Lung (tissue), 12 donors: ENCODE data around the gene BMPR1B. TPM values are rescaled to one million over a fixed set of nuclear protein-coding genes. Genes with fewer than 3 reads are reported as not detected.

Source experiments
- ATAC-seq: fragments of 200-7000 bp; cut with Tn5 transposase; one replicate; pipeline ENCODE4 v1.9.1; 2020; ENCODE audit warnings: moderate number of reproducible peaks; ENCODE audit not compliant: insufficient read depth, low FRiP score
- DNase-seq, 3 donors: peaks; one replicate each; pipeline ENCODE4 v3.0.0-alpha.2; 2013 to 2017
- H3K27ac ChIP-seq, 2 donors: one replicate each; pipeline ENCODE4 v1.5.1; 2013; ENCODE audit warnings: mild to moderate bottlenecking in 2 of 2, moderate library complexity in 2 of 2, control low read depth in 1 of 2, inconsistent platforms in 1 of 2, low read depth in 1 of 2, low read length in 1 of 2
- H3K27me3 ChIP-seq, 3 donors: one replicate each; pipeline ENCODE4 v1.5.1; 2013; ENCODE audit warnings: low read length in 2 of 3; ENCODE audit not compliant: control insufficient read depth in 3 of 3, insufficient read depth in 3 of 3
- H3K36me3 ChIP-seq, 4 donors: one replicate each; pipeline ENCODE4 v1.5.1; 2013; ENCODE audit warnings: low read length in 4 of 4, mild to moderate bottlenecking in 1 of 4, moderate library complexity in 1 of 4; ENCODE audit not compliant: control insufficient read depth in 4 of 4, insufficient read depth in 4 of 4
- H3K4me1 ChIP-seq, 5 donors: one replicate each; pipeline ENCODE4 v1.5.1; 2013; ENCODE audit warnings: low read length in 5 of 5, mild to moderate bottlenecking in 2 of 5, moderate library complexity in 1 of 5; ENCODE audit not compliant: control insufficient read depth in 5 of 5, insufficient read depth in 5 of 5
- H3K4me3 ChIP-seq: one replicate; pipeline ENCODE4 v1.5.1; 2013; ENCODE audit warnings: mild to moderate bottlenecking, control low read depth, moderate library complexity
- H3K9ac ChIP-seq, 2 donors: one replicate each; pipeline ENCODE4 v1.5.1; 2013; ENCODE audit warnings: low read length in 2 of 2, control low read depth in 1 of 2; ENCODE audit not compliant: insufficient read depth in 1 of 2
- H3K9me3 ChIP-seq, 4 donors: one replicate each; pipeline ENCODE4 v1.5.1; 2013; ENCODE audit warnings: low read length in 3 of 4, mild to moderate bottlenecking in 1 of 4, moderate library complexity in 1 of 4; ENCODE audit not compliant: control insufficient read depth in 4 of 4, insufficient read depth in 3 of 4
- WGBS, 2 donors: extraction: QIAGEN DNeasy Blood & Tissue Kit; methylation state at CpG; one replicate each; pipeline ENCODE4 v1.1.7; 2013; 5-methylcytosine and 5-hydroxymethylcytosine counted together
- polyA plus RNA-seq, 2 donors: library from polyadenylated mRNA; stranded (reverse); fragments of 200-250 nt; gene quantifications; one replicate each; pipeline ENCODE4 v1.2.1, GENCODE V29; 2013
- total RNA-seq, 2 donors: library from RNA; depleted of rRNA in 1 of 2; stranded (reverse); fragments of >200 nt in 1 of 2; gene quantifications; one replicate each; pipeline ENCODE4 v1.2.1, GENCODE V29; 2014 to 2021
- TF ChIP-seq, protein P1 (sequence below): IDR thresholded peaks from 2 replicates; pipeline ENCODE4 v1.5.1; 2012; ENCODE audit warnings: mild to moderate bottlenecking; ENCODE audit errors: control extremely low read depth, extremely low read depth
- donor health status: control.
- donor health status: control.
- donor health status: Bipolar disorder and iron deficiency.
- donor health status: healthy.
- donor health status: DM: yes; HTN: yes; CAD: no.

Gene BMPR1B
- total and polyA plus RNA-seq, 4 donors = 0.65 to 7.3 (median 1.9) TPM

GRCh38 chr4:94927696-94928095 is 169.9 kb downstream of the BMPR1B start:
- Histone ChIP-seq H3K27ac (no peak overlapping the region), H3K27me3 (no peaks in the 10 kb centered on the region), H3K4me1 (no peaks in the 10 kb centered on the region), H3K9me3 (no peaks in the 10 kb centered on the region), H3K36me3 (no peaks in the 10 kb centered on the region), H3K4me3 (no peak overlapping the region), H3K9ac (no peak overlapping the region)
- DNase-seq = no peak
- no peak for ATAC-seq
- TF ChIP-seq, protein P1, sequence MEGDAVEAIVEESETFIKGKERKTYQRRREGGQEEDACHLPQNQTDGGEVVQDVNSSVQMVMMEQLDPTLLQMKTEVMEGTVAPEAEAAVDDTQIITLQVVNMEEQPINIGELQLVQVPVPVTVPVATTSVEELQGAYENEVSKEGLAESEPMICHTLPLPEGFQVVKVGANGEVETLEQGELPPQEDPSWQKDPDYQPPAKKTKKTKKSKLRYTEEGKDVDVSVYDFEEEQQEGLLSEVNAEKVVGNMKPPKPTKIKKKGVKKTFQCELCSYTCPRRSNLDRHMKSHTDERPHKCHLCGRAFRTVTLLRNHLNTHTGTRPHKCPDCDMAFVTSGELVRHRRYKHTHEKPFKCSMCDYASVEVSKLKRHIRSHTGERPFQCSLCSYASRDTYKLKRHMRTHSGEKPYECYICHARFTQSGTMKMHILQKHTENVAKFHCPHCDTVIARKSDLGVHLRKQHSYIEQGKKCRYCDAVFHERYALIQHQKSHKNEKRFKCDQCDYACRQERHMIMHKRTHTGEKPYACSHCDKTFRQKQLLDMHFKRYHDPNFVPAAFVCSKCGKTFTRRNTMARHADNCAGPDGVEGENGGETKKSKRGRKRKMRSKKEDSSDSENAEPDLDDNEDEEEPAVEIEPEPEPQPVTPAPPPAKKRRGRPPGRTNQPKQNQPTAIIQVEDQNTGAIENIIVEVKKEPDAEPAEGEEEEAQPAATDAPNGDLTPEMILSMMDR = no peak
- 56 to 85% methylated on average over 1 of the region's 1 CpG for WGBS, 2 donors

- Histone ChIP-seq H3K36me3 (no peaks in the 10 kb centered on the region), H3K9me3 (no peaks in the 10 kb centered on the region), H3K27ac (no peak overlapping the region), H3K9ac (no peak overlapping the region), H3K4me1 (no peaks in the 10 kb centered on the region), H3K27me3 (no peaks in the 10 kb centered on the region), H3K4me3 (no peak overlapping the region)
- 76 to 85% methylated on average over 5 of the region's 5 CpGs for WGBS, 2 donors
- ATAC-seq = no peak
- TF ChIP-seq, protein P1 = no peak
- DNase-seq = no peak
Measured at GRCh38 chr4:94929696-94930095, 171.9 kb downstream of the BMPR1B start.

DNA sequence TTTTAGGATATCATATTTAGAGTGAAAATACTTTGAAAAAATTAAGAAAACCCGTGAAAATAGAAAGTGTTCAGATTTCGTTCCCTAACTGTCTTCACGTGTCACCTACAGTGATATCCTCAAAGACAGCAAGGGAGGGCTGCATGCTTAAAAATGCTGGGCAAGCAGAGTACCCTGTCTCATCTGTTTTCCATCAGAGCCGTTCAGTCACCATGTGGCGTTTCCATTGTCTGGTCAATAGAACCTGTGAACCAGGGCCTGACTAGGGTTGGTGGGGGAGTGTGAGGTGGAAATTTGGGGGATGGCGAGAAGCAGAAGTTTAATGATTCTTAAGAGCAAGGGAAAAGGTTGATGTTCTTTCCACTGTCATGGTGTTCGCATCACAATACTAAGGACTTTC is 173.9 kb downstream of the BMPR1B start:
- ATAC-seq (no peak), DNase-seq (no peak)
- no peaks in the 10 kb centered on the region for H3K36me3 ChIP-seq
- whole genome bisulfite sequencing, 2 donors = 91% methylated on average over 7 of the region's 7 CpGs
- no peak overlapping the region for H3K27ac ChIP-seq
- no peaks in the 10 kb centered on the region for H3K9me3 ChIP-seq
- no peaks in the 10 kb centered on the region for H3K27me3 ChIP-seq
- H3K4me1 ChIP-seq = no peaks in the 10 kb centered on the region
- H3K9ac ChIP-seq = no peak overlapping the region
- TF ChIP-seq, protein P1 = no peak
- no peak overlapping the region for H3K4me3 ChIP-seq

- Histone ChIP-seq H3K27me3 (no peaks in the 10 kb centered on the region), H3K27ac (no peak overlapping the region), H3K36me3 (no peaks in the 10 kb centered on the region), H3K4me1 (no peaks in the 10 kb centered on the region), H3K9ac (no peak overlapping the region), H3K9me3 (no peaks in the 10 kb centered on the region), H3K4me3 (no peak overlapping the region)
- TF ChIP-seq, protein P1 = no peak
- DNase-seq = no peak
- no peak for ATAC-seq
Measured at GRCh38 chr4:94932366-94932765, 174.6 kb downstream of the BMPR1B start.
